ENCODE data around the gene SMG6. TPM values are rescaled to one million over a fixed set of nuclear protein-coding genes. Genes with fewer than 3 reads are reported as not detected.

The SMG6 gene
- total and polyA plus RNA-seq, 2 of the 13 experiments (the other 11 are each of a cell fraction or from before 2014, with no cell fraction given) = 4.6 to 14.6 TPM

GRCh38 chr17:2025220-2025621, 278.4 kb downstream of the SMG6 start, which contains the start of gene RTN4RL1:
Gene RTN4RL1 (minus strand): TSS chr17:2025334. CDS start chr17:2024865, 469 bp downstream.
- TF ChIP-seq PRPF4 (IDR thresholded peaks at IDR 0.05; ENCODE audit: low read depth, low read length, poor library complexity, severe bottlenecking) = no peak
- peak; percentile 74 for TF ChIP-seq HNRNPK (IDR thresholded peaks at IDR 0.05; ENCODE audit: low read depth, low read length, poor library complexity, severe bottlenecking)
- BruUV-seq (replicated peaks) = no TSS peak
- FAIRE-seq (no peak), DNase-seq (ENCODE audit: low spot score) (no peak), ATAC-seq (no peak; the same call in 2 of the 3 replicates)
- no peaks in the 10 kb centered on the region for H4K20me1 ChIP-seq (ENCODE audit: insufficient read depth, low read length)
- intact Hi-C loops (cut with micrococcal nuclease; ENCODE audit: unreplicated experiment) = loop anchor here (10.0 kb wide), 2 partner anchors 50 to 140 kb away; no protein-coding TSS in a partner anchor
- peak within 1 kb of the TSS; percentile 77 for H3K4me2 ChIP-seq (ENCODE audit: low read depth, low read length)
- no peak within 1 kb of the TSS for H2AFZ ChIP-seq (ENCODE audit: low read length)
- H3K4me1 ChIP-seq (ENCODE audit: insufficient read depth, low read length) = peaks cover 33% of the 10 kb centered on the region
- no peaks in the 10 kb centered on the region for H3K36me3 ChIP-seq (replicated peaks in 1 of 2; ENCODE audit: control insufficient read depth in 1 of 2, insufficient read depth in 2 of 2, low read length in 2 of 2)
- H3K9me3 ChIP-seq (ENCODE audit: low read length) = no peaks in the 10 kb centered on the region
- in situ Hi-C loops (cut with HindIII; ENCODE audit: extremely low pct_ligation_motif_present, low pct_unique_long_range_greater_than_20kb) = loop anchor here (5.0 to 25.0 kb wide), 2 partner anchors 118 to 313 kb away; partner anchors contain the start of genes TLCD2 and WDR81
- CTCF ChIA-PET (ENCODE audit: low intra/inter-chr PET ratio, low total read pairs) = interaction anchor here (1.7 to 2.5 kb wide), 2 partner anchors 116 to 143 kb away, joined by 6 to 31 read pairs; no protein-coding TSS in a partner anchor
- no peak within 1 kb of the TSS for H3K27ac ChIP-seq (ENCODE audit: extremely low read length, insufficient read depth, low read length)
- peak within 1 kb of the TSS; percentile 48 to 67 (median 48); a peak in 5 of 6 replicates for H3K4me3 ChIP-seq (replicated peaks in 1 of 3; ENCODE audit: insufficient read depth in 1 of 3, low read depth in 2 of 3, low read length in 3 of 3)
- no peak within 1 kb of the TSS for H3K9ac ChIP-seq (ENCODE audit: insufficient read depth, low read depth, low read length)
- peaks cover 9 to 59% of the 10 kb centered on the region in 2 experiments for H3K27me3 ChIP-seq (ENCODE audit: control insufficient read depth in 1 of 2, insufficient read depth in 2 of 2, low read length in 2 of 2)
- WGBS (ENCODE audit: low lambda C conversion rate) = 1% methylated on average over 21 of the region's 47 CpGs
- POLR2A ChIA-PET = interaction anchor here (2.5 to 2.8 kb wide), 2 partner anchors 28 to 116 kb away, joined by 18 read pairs; no protein-coding TSS in a partner anchor
- no peaks in the 10 kb centered on the region for H3K79me2 ChIP-seq (ENCODE audit: insufficient read depth, low read length)

GRCh38 chr17:2024572-2025219, 278.9 kb downstream of the SMG6 start:
- Histone ChIP-seq H2AFZ (ENCODE audit: low read length) (no peak overlapping the region), H3K27me3 (ENCODE audit: control insufficient read depth in 1 of 2, insufficient read depth in 2 of 2, low read length in 2 of 2) (peaks cover 9 to 64% of the 10 kb centered on the region in 2 experiments), H3K4me1 (ENCODE audit: insufficient read depth, low read length) (peaks cover 32% of the 10 kb centered on the region), H3K4me2 (ENCODE audit: low read depth, low read length) (peak overlapping the region; percentile 77), H4K20me1 (ENCODE audit: insufficient read depth, low read length) (no peaks in the 10 kb centered on the region), H3K36me3 (replicated peaks in 1 of 2; ENCODE audit: control insufficient read depth in 1 of 2, insufficient read depth in 2 of 2, low read length in 2 of 2) (no peaks in the 10 kb centered on the region), H3K79me2 (ENCODE audit: insufficient read depth, low read length) (no peaks in the 10 kb centered on the region), H3K4me3 (replicated peaks in 1 of 3; ENCODE audit: insufficient read depth in 1 of 3, low read depth in 2 of 3, low read length in 3 of 3) (peak overlapping the region; percentile 48 to 67 (median 48); a peak in 5 of 6 replicates), H3K27ac (ENCODE audit: extremely low read length, insufficient read depth, low read length) (no peak overlapping the region), H3K9ac (ENCODE audit: insufficient read depth, low read depth, low read length) (no peak overlapping the region), H3K9me3 (ENCODE audit: low read length) (no peaks in the 10 kb centered on the region)
- BruUV-seq (replicated peaks) = no TSS peak
- intact Hi-C loops (cut with micrococcal nuclease; ENCODE audit: unreplicated experiment) (loop anchor here (10.0 kb wide), 2 partner anchors 50 to 140 kb away; no protein-coding TSS in a partner anchor), in situ Hi-C loops (cut with HindIII; ENCODE audit: extremely low pct_ligation_motif_present, low pct_unique_long_range_greater_than_20kb) (loop anchor here (5.0 to 25.0 kb wide), 2 partner anchors 117 to 312 kb away; partner anchors contain the start of genes TLCD2 and WDR81)
- DNase-seq (ENCODE audit: low spot score) (no peak), FAIRE-seq (no peak), ATAC-seq (no peak; the same call in 2 of the 3 replicates)
- ChIA-PET POLR2A (interaction anchor here (0.7 to 2.8 kb wide), 3 partner anchors 27 to 120 kb away, joined by 3 to 18 read pairs (median 18); no protein-coding TSS in a partner anchor), CTCF (ENCODE audit: low intra/inter-chr PET ratio, low total read pairs) (interaction anchor here (1.7 to 2.5 kb wide), 2 partner anchors 115 to 143 kb away, joined by 6 to 31 read pairs; no protein-coding TSS in a partner anchor)
- 0% methylated on average over 1 of the region's 73 CpGs for WGBS (ENCODE audit: low lambda C conversion rate)
- no peak for TF ChIP-seq ZNF639 (CRISPR knock-in tag; conservative IDR thresholded peaks at IDR 0.05)
- peak; percentile 98 for TF ChIP-seq ZNF800 (CRISPR knock-in tag; IDR thresholded peaks at IDR 0.05)
- TF ChIP-seq ATF2 (CRISPR knock-in tag; IDR thresholded peaks at IDR 0.05) = no peak
- TF ChIP-seq JDP2 (CRISPR knock-in tag; IDR thresholded peaks at IDR 0.05; ENCODE audit: borderline replicate concordance) = no peak
- no peak for TF ChIP-seq TCF7 (IDR thresholded peaks at IDR 0.05; ENCODE audit: low read depth)
- no peak for TF ChIP-seq SAFB2 (CRISPR knock-in tag; IDR thresholded peaks at IDR 0.05; ENCODE audit: borderline replicate concordance, low read depth)
- 0 out of 2 replicates have a peak, but pooled peaks have one; percentile 31 for TF ChIP-seq EZH2 (conservative IDR thresholded peaks at IDR 0.05; ENCODE audit: low read depth, low read length)
- TF ChIP-seq PCBP1 (IDR thresholded peaks at IDR 0.05; ENCODE audit: borderline replicate concordance, low read depth, low read length) = no peak
- no peak for TF ChIP-seq ZNF17 (CRISPR knock-in tag; IDR thresholded peaks at IDR 0.05)

All from HepG2 (cell line).